ENCODE results near the gene GIPC1. TPM values are rescaled to one million over a fixed set of nuclear protein-coding genes. Genes with fewer than 3 reads are reported as not detected.
"Not testable (repeated sequence)": the region's sequence is repeated elsewhere in the genome, so short reads cannot be mapped to it uniquely, and the experiment has no call there.

The GIPC1 gene
- polyA plus RNA-seq (ENCODE audit: insufficient read depth in 1 of 5, insufficient read length in 5 of 5, low replicate concordance in 1 of 5) = 10 to 100 TPM; 44.4 to 90.0 (median 59.5) TPM
- long read RNA-seq, donor 1, transcript GIPC1-205 (8 exons, 1,386 nt) = minor isoform, 16 of 48 reads
- long read RNA-seq, donor 1, transcript GIPC1-213 (7 exons, 1,068 nt) = minor isoform, 5 of 48 reads
- long read RNA-seq, donor 1, transcript GIPC1-203 (9 exons, 1,926 nt) = major isoform, 23 of 48 reads
- long read RNA-seq, donor 1, partial matches to known transcripts = 0 of 48 reads
- long read RNA-seq, donor 1, other reads (novel, unspliced or antisense) = 0 of 48 reads
- long read RNA-seq, donor 2, transcript GIPC1-203 (9 exons, 1,926 nt) = minor isoform, 9 of 35 reads
- long read RNA-seq, donor 2, transcript GIPC1-205 (8 exons, 1,386 nt) = major isoform, 12 of 35 reads
- long read RNA-seq, donor 2, partial matches to known transcripts = 5 of 35 reads
- long read RNA-seq, donor 2, other reads (novel, unspliced or antisense) = 5 of 35 reads
- long read RNA-seq, donor 3, transcript GIPC1-203 (9 exons, 1,926 nt) = minor isoform, 11 of 37 reads
- long read RNA-seq, donor 3, transcript GIPC1-205 (8 exons, 1,386 nt) = major isoform, 15 of 37 reads
- long read RNA-seq, donor 3, partial matches to known transcripts = 8 of 37 reads
- long read RNA-seq, donor 3, other reads (novel, unspliced or antisense) = 0 of 37 reads
- long read RNA-seq, donor 4, partial matches to known transcripts = 0 of 5 reads
- long read RNA-seq, donor 4, other reads (novel, unspliced or antisense) = 0 of 5 reads
- long read RNA-seq, donor 5, transcript GIPC1-203 (9 exons, 1,926 nt) = major isoform, 17 of 33 reads
- long read RNA-seq, donor 5, transcript GIPC1-205 (8 exons, 1,386 nt) = minor isoform, 7 of 33 reads
- long read RNA-seq, donor 5, partial matches to known transcripts = 0 of 33 reads
- long read RNA-seq, donor 5, other reads (novel, unspliced or antisense) = 0 of 33 reads
- long read RNA-seq, donor 6, transcript GIPC1-203 (9 exons, 1,926 nt) = major isoform, 19 of 36 reads
- long read RNA-seq, donor 6, transcript GIPC1-213 (7 exons, 1,068 nt) = minor isoform, 5 of 36 reads
- long read RNA-seq, donor 6, transcript GIPC1-205 (8 exons, 1,386 nt) = minor isoform, 10 of 36 reads
- long read RNA-seq, donor 6, partial matches to known transcripts = 0 of 36 reads
- long read RNA-seq, donor 6, other reads (novel, unspliced or antisense) = 0 of 36 reads
- long read RNA-seq, donor 7, transcript GIPC1-203 (9 exons, 1,926 nt) = major isoform, 24 of 56 reads
- long read RNA-seq, donor 7, transcript GIPC1-205 (8 exons, 1,386 nt) = minor isoform, 20 of 56 reads
- long read RNA-seq, donor 7, partial matches to known transcripts = 0 of 56 reads
- long read RNA-seq, donor 7, other reads (novel, unspliced or antisense) = 0 of 56 reads
- long read RNA-seq, donor 8, transcript GIPC1-205 (8 exons, 1,386 nt) = minor isoform, 5 of 35 reads
- long read RNA-seq, donor 8, transcript GIPC1-203 (9 exons, 1,926 nt) = major isoform, 8 of 35 reads
- long read RNA-seq, donor 8, partial matches to known transcripts = 18 of 35 reads
- long read RNA-seq, donor 8, other reads (novel, unspliced or antisense) = 0 of 35 reads

DNA sequence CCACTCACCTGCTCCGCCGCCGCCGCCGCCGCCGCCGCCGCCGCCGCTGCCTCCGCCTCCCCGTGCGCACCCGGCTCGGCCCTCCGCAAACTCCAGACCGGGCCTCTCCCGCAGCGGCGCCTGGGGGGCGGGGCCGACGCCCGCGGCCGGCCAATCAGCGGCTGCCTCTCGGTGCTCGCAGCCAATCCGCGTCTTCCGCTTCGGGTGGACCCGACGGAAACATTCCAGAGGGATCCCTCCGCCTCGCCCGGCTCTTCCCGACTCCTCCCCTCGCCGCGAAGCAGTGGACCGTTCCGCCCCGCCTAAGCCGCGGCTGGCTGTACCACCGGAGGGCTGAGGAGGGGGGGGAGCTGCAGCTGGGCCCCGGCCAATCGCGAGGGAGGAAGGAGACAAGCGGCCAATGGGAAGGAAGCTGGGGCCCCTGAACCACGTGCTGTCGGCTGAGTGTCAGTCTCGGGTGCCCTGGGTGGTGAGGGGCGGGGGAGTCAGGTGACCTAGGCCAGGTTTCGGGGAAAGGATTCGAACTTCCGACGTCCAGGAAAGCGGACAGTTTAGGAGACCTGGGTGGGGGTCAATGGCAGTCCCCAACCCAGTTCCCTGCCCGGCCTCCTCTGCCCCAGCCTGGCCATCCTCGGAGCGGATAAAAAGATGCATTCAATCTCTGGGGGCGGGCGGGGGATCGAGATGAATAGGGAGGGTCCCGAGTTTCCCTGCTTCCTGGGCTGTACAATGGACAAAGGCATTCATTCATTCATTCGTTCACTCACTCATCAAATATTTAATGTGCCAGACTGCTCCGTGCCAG, at the start of gene GIPC1:
Gene GIPC1, minus strand, starts transcription at position 99 of the 805 bp plus-strand sequence. CDS start 13,151 bp downstream, outside the sequence.
- DNase-seq = peak; percentile 99

GRCh38 chr19:14545716-14546082, 49.8 kb upstream of the GIPC1 start:
- DNase-seq = no peak

DNA sequence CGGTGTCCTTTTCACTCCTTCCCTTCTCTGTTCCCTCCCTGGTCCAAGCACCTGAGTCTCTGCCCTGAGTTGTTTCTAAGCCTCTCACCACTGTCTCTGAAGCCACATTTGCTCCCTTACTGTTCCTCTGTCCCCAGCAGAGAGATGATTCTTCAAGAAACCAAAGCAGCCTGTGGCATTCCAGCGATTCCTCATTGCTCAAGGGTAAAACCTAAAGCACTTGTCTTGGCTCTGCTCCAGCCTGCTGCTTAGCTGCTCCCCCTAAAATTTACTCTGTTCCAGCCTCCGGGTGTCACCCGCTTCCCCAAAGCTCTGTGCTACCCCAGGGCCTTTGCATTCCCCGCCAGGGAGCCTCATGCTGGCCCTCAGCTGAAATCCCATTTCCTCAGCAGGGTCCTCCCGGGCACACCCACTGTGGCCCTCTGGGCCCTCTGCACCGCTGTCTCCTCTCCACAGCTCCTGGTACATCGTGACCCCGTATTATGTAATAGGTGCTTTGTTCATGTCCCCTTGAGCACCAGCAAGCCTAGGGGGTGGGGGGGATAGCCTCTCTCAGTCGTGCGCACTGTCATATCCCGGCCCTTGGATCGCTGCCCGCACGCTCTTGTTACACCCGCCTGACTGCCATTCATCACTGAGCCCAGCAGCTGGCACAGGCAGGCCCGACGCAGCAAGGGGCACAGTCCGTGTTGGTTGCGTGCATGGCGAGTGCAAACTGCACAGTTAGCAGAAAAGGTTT, 49.2 kb upstream of the GIPC1 start:
- DNase-seq = no peak

DNA sequence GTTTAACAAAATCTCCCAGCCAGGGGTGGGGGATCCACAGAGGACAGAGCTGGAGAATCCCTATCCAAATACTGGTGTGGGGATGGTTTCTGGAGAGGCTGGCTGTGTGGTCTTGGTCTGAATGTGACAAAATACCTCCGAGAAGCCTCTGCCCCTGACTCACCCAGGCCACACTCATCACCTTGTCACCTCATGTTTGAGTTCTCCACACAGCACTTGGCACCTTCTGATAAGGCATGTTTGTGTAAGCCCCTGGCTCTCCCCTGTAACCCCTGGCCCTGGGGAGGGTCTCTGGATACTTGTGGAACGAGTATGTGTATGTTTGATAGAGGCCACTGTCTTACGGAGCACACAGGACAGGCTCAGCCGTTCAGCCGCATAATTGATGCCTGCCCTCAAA, 48.1 kb upstream of the GIPC1 start:
- no peak for DNase-seq

GRCh38 chr19:14542711-14543328, 46.9 kb upstream of the GIPC1 start:
- no peak for DNase-seq

GRCh38 chr19:14541979-14542378, 46.1 kb upstream of the GIPC1 start:
- not testable (repeated sequence) for DNase-seq

- DNase-seq = no peak
These were observed 45.0 kb upstream of the GIPC1 start for GRCh38 chr19:14540741-14541525.

DNA sequence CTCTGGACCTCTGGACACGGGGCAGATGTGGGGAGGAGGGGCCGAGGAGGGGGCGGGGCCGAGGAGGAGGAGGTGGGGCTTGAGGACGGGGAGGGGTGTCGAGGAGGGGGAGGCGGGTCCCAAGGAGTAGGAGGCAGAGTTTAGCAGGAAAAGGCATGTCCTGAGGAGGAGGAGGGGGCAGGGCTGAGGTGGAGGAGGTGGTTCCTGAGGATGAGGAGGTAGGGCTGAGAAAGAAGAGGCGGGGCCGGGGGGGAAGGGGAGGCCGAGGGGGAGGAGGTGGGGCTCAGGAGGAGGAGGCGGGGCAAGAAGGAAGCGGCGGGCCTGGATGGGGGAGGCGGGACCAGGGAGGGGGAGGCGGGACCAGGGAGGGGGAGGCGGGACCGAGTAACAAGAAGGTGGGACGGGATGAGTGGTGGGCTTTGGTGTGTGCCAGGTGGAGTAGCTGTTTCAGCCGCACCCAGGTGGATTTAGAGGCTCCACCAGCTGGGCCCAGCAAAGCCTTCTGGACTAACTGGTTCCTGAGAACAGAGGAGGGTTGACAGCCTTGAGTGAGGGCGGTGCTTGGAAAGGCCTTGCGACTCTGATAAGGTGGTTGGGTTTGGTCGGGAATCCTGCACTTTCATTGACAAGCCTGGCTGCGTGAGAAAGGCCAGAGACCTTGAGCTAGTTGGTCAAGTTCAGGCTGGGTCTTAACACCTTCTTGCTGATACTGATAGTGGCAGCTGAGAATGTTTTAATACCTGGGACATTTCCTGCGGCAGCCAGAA, 41.2 kb upstream of the GIPC1 start:
- peak; percentile 51 to 55 for DNase-seq

DNA sequence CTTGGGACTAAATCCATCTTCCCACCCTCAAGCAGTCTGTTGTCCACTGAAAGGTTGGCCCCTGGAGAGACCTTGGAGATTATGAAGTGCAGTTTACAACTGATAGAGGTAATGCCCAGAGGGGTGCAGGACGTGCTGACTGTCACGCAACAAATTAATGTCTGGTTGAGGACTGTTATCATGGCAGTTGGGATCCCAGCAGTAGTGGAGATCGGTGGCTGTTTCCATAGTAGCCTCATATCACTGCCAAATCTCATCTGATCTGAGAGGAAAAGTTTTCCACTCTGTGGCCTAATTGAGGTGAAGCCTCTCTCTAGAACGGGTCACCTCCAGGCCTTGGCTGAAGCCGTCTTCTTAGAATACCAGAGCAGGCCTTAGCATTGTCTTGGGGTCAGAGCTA, 37.5 kb upstream of the GIPC1 start:
- DNase-seq = no peak

DNA sequence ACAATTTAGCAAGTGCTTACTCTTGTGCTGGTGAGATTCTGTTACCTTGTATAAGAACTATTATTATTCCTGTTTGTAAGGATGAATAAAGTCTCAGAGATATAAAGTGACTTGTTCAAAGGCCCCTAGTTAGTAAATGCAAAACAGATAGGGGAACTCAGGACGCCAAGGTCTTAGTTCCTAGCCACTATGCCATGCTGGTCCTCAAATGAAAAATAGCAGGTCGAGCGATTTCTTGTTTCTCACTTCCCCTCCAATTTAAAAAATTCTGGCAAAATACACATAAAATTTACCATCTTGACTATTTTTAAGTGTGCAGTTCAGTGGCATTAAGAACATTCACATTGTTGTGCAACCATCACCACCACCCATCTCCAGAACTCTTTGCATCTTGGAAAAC, 34.6 kb upstream of the GIPC1 start:
- no peak for DNase-seq

- no peak for DNase-seq
These were observed 34.0 kb upstream of the GIPC1 start for GRCh38 chr19:14530005-14530348.

GRCh38 chr19:14529254-14530004, 33.5 kb upstream of the GIPC1 start, which contains the start of gene TECR:
Gene TECR, plus strand, starts transcription at chr19:14529594. Its CDS starts 103 bp downstream, at chr19:14529697.
- DNase-seq = peak; percentile 99 to 100

DNA sequence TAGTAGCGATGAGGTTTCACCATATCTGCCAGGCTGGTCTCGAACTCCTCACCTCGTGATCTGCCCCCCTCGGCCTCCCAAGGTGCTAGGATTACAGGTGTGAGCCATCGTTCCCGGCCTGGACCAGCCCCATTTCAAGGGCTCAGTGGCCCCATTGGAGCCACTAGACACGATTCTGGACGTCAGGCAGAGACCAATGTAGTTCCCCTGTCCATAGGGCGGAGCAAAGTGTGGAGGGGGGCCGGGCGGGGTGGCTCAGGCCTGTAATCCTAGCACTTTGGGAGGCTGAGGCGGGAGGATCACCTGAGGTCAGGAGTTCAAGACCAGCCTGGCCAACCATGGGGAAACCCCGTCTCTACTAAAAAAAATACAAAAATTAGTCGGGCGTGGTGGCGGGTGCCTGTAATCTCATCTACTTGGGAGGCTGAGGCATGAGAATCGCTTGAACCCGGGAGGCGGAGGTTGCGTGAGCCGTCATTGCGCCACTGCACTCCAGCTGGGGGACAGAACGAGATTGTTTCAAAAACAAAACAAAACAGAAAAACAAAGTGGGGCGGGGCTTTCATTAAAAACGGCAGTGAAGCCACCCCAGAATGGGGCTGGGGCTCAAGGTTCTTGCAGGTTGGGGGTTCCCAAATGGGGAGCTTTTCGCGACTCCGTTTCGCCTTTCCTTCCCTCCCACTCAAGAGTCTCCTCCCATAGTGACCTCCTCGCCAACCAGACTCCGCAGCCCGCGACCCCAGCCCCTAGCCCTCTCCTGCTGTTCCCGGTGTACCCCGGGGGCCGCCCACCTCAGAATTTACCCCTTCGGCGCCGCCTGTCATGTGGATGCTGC, 32.7 kb upstream of the GIPC1 start:
- no peak for DNase-seq

GRCh38 chr19:14526423-14526822, 30.5 kb upstream of the GIPC1 start:
- DNase-seq = no peak

- DNase-seq = no peak
These were observed 29.8 kb upstream of the GIPC1 start for GRCh38 chr19:14525729-14526128.

DNA sequence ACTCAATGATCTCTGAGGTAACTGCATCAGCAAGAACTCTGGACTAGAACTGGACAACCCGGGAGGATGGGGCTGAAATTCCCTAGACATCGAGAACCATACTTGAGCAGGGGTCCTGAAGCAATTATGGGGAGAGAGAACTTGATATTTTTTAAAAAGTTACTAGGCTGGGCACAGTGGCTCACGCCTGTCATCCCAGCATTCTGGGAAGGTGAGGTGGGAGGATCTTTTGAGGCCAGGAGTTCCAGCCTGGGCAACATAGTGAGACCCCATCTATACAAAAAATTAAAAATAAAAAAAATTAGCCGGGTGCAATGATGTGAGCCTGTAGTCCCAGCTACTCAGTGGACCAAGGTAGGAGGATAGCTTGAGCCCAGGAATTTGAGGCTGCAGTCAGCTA, 24.6 kb upstream of the GIPC1 start:
- DNase-seq = no peak

Data from right lung (tissue), 10 donors.